ENCODE data around the gene APCS.

DNA sequence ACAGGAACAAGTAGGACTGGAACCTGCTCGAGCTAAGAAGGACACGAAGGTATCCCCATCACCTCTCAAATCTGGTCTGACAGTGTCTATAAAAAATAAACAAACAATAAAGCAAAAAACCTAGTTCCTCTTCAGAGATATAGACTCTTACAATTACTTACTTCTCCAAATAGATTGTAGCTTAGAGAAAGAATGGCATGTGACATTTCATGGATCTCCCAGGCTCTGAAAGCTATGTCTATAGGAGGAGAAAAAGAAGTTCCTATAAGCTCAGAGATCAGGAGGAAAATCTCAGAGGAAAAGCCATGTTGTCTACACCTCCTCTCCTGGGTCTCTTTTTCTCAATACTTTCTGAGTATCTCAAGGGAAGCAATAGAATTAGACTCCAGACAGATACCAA lies 39.5 kb upstream of the APCS start:
- TF ChIP-seq TOE1 (CRISPR knock-in tag; IDR thresholded peaks at IDR 0.05), result no peak
- TF ChIP-seq, protein P1, sequence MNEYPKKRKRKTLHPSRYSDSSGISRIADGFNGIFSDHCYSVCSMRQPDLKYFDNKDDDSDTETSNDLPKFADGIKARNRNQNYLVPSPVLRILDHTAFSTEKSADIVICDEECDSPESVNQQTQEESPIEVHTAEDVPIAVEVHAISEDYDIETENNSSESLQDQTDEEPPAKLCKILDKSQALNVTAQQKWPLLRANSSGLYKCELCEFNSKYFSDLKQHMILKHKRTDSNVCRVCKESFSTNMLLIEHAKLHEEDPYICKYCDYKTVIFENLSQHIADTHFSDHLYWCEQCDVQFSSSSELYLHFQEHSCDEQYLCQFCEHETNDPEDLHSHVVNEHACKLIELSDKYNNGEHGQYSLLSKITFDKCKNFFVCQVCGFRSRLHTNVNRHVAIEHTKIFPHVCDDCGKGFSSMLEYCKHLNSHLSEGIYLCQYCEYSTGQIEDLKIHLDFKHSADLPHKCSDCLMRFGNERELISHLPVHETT (CRISPR knock-in tag; conservative IDR thresholded peaks at IDR 0.05), result no peak
- TF ChIP-seq ADNP (CRISPR knock-in tag; IDR thresholded peaks at IDR 0.05), result no peak
- TF ChIP-seq YY1 (IDR thresholded peaks at IDR 0.05; ENCODE audit: insufficient read depth, insufficient replicate concordance, low read depth, low read length), result no peak
- TF ChIP-seq SUZ12 (IDR thresholded peaks at IDR 0.05; ENCODE audit: low read depth, low read length), result no peak
- TF ChIP-seq, protein P2, sequence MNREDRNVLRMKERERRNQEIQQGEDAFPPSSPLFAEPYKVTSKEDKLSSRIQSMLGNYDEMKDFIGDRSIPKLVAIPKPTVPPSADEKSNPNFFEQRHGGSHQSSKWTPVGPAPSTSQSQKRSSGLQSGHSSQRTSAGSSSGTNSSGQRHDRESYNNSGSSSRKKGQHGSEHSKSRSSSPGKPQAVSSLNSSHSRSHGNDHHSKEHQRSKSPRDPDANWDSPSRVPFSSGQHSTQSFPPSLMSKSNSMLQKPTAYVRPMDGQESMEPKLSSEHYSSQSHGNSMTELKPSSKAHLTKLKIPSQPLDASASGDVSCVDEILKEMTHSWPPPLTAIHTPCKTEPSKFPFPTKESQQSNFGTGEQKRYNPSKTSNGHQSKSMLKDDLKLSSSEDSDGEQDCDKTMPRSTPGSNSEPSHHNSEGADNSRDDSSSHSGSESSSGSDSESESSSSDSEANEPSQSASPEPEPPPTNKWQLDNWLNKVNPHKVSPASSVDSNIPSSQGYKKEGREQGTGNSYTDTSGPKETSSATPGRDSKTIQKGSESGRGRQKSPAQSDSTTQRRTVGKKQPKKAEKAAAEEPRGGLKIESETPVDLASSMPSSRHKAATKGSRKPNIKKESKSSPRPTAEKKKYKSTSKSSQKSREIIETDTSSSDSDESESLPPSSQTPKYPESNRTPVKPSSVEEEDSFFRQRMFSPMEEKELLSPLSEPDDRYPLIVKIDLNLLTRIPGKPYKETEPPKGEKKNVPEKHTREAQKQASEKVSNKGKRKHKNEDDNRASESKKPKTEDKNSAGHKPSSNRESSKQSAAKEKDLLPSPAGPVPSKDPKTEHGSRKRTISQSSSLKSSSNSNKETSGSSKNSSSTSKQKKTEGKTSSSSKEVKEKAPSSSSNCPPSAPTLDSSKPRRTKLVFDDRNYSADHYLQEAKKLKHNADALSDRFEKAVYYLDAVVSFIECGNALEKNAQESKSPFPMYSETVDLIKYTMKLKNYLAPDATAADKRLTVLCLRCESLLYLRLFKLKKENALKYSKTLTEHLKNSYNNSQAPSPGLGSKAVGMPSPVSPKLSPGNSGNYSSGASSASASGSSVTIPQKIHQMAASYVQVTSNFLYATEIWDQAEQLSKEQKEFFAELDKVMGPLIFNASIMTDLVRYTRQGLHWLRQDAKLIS (CRISPR knock-in tag; IDR thresholded peaks at IDR 0.05), result no peak
- TF ChIP-seq SETDB1 (CRISPR knock-in tag; IDR thresholded peaks at IDR 0.05; ENCODE audit: borderline replicate concordance), result no peak
- TF ChIP-seq AGO1 (IDR thresholded peaks at IDR 0.05; ENCODE audit: low read depth, low read length, poor library complexity, severe bottlenecking), result no peak
- no peak for TF ChIP-seq GATAD2A (CRISPR knock-in tag; IDR thresholded peaks at IDR 0.05)
- TF ChIP-seq, protein P3, sequence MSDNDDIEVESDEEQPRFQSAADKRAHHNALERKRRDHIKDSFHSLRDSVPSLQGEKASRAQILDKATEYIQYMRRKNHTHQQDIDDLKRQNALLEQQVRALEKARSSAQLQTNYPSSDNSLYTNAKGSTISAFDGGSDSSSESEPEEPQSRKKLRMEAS (IDR thresholded peaks at IDR 0.05), result no peak
- no peak for TF ChIP-seq EZH2 (conservative IDR thresholded peaks at IDR 0.05; ENCODE audit: low read depth, low read length)

All from HepG2 (cell line).